ENCODE measurements around the gene AFF4.

Gene AFF4

GRCh38 chr5:132825834-132826391 is 137.5 kb downstream of the AFF4 start:
- peaks cover 69% of the 10 kb centered on the region for H3K27me3 Mint-ChIP-seq (ENCODE audit: low read depth)
- H3K4me1 Mint-ChIP-seq (ENCODE audit: low read depth) = peaks cover 23% of the 10 kb centered on the region
- no peak overlapping the region for H3K27ac Mint-ChIP-seq
- no peaks in the 10 kb centered on the region for H3K9me3 Mint-ChIP-seq
- peaks cover 2% of the 10 kb centered on the region for H3K36me3 Mint-ChIP-seq (ENCODE audit: low read depth)
- H3K4me3 Mint-ChIP-seq = no peak overlapping the region

Data from T-helper 1 cell treated with Interleukin-12 subunit alpha and Interleukin-12 subunit beta and Interleukin-4 antibody, amounts not matched to agents 30 μg/mL and 1 μg/mL, for 36 hours (primary cell).